HG02973 (cell line): ENCODE measurements around the gene PTX4.

Source experiments
- ATAC-seq: cut with Tn5 transposase; IDR thresholded peaks from one replicate; pipeline ENCODE4 v1.9.1; 2021; ENCODE audit warnings: moderate library complexity; ENCODE audit not compliant: unreplicated experiment

The PTX4 gene

GRCh38 chr16:1488619-1489018 lies at the start of gene PTX4:
TSS of gene PTX4 (minus strand) at chr16:1488944. CDS start at chr16:1488909, 35 bp downstream.
- ATAC-seq: no peak

GRCh38 chr16:1537763-1538289 lies 49.1 kb upstream of the PTX4 start:
- ATAC-seq: no peak

- ATAC-seq: no peak
These were observed 48.4 kb upstream of the PTX4 start for GRCh38 chr16:1537138-1537577.

GRCh38 chr16:1536601-1537000 lies 47.9 kb upstream of the PTX4 start:
- ATAC-seq: no peak

GRCh38 chr16:1535391-1536291 lies 46.9 kb upstream of the PTX4 start:
- no peak for ATAC-seq

- no peak for ATAC-seq
These were observed 45.6 kb upstream of the PTX4 start for GRCh38 chr16:1534021-1535020.

- ATAC-seq: no peak
These were observed 44.8 kb upstream of the PTX4 start, which contains the start of gene TMEM204 for GRCh38 chr16:1533443-1533951. TSS of gene TMEM204 (plus strand) at chr16:1533666. CDS start at chr16:1534276, 610 bp downstream.

GRCh38 chr16:1532771-1533170 lies 44.0 kb upstream of the PTX4 start:
- ATAC-seq: no peak

- no peak for ATAC-seq
These were observed 43.5 kb upstream of the PTX4 start for GRCh38 chr16:1532081-1532760.

GRCh38 chr16:1531638-1531910 lies 42.8 kb upstream of the PTX4 start:
- no peak for ATAC-seq

- no peak for ATAC-seq
These were observed 42.3 kb upstream of the PTX4 start for GRCh38 chr16:1530883-1531637.

- ATAC-seq: no peak
These were observed 41.7 kb upstream of the PTX4 start for GRCh38 chr16:1530349-1530882.

- no peak for ATAC-seq
These were observed 40.3 kb upstream of the PTX4 start for GRCh38 chr16:1528921-1529537.

GRCh38 chr16:1527836-1528811 lies 39.4 kb upstream of the PTX4 start:
- ATAC-seq: no peak

- ATAC-seq: no peak
These were observed 38.1 kb upstream of the PTX4 start for GRCh38 chr16:1526608-1527555.

GRCh38 chr16:1525871-1526607 lies 37.3 kb upstream of the PTX4 start:
- ATAC-seq: no peak
